T-helper 2 cell treated with Interferon-gamma antibody and Interleukin-4, amounts not matched to agents 100 ng/mL and 5 ng/mL, for 36 hours (primary cell): ENCODE data around the gene KIF5C. TPM values are rescaled to one million over a fixed set of nuclear protein-coding genes. Genes with fewer than 3 reads are reported as not detected.

Experiments used
- intact Hi-C: fragments of 100-400 bp; cut with micrococcal nuclease; formaldehyde crosslinking; loops from one replicate; pipeline ENCODE4 v1.15.1; 2023
- total RNA-seq: library from RNA; stranded (reverse); gene quantifications from 2 replicates; pipeline ENCODE4 v1.2.3, GENCODE V29; 2022

KIF5C gene
- total RNA-seq, 1 donor from 2014 or later: 12.5 TPM

DNA sequence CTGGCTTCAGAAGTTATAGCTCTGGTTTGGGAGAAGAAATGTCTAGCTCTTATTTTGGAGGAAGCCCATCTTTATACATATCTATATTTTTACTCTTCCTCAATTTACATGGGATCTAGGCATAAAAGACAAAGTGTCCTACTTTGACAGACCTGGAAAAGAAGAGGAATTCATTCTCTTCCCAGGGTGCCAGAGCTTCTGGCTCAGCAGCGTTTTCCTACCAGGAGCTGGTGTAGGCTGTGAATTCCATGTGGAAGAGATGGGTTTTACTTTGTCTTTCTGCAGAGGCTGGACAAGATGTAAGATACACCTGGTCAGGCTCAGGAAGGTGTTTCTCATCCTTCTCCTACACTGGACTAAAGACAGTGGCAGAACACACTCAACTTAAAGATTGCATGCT lies 113.3 kb downstream of the KIF5C start:
- intact Hi-C loops: loop anchor here (5.0 kb wide), 1 partner anchor 341 kb away; no protein-coding TSS in a partner anchor

DNA sequence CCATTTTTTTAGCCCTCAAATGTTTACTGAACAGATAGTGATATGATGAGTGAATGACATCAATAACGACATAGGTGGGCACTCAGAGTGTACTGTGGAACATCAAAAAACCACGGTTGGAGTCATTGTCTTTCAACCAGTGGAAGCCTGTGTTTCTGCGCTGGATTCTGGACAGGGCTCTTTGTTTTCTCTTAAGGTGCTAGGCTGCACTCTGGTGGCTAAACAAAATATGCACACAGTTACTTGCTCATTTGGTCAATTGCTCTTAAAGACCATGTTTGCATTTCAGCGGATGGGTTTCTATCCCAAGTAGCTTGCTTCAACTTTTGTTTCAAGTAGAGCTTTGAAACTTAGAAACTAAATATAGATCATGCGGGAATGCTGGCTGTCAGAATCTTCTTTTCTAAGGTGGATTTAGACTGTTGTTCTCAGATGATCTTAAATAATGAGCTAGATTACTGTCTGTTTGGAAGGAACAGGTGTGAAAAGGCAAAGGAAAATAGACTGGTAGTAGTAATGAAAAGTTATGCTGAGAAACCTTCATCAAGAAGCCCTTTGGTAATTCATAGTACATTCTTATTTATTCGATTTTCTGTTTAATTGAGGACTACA lies 115.0 kb downstream of the KIF5C start:
- intact Hi-C loops: loop anchor here (1.0 to 5.0 kb wide), 5 partner anchors 63 to 1053 kb away; no protein-coding TSS in a partner anchor

DNA sequence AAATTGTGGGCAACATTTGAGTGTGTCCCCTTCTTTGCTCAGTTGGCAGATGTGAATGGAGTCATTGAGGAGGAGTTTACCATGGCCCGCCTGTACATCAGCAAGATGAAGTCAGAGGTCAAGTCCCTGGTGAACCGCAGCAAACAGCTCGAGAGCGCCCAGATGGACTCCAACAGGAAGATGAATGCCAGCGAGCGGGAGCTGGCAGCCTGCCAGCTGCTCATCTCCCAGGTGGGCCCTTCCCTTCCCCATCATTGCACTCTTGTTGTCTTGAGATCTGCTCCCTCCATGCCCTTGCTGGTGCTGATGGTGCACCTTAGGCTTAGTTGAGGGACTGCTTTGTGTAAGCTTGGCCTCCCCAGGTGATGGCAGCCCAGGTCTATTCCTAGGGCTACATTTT lies 115.9 kb downstream of the KIF5C start:
- intact Hi-C loops: loop anchor here (1.0 to 5.0 kb wide), 4 partner anchors 64 to 1054 kb away; no protein-coding TSS in a partner anchor

DNA sequence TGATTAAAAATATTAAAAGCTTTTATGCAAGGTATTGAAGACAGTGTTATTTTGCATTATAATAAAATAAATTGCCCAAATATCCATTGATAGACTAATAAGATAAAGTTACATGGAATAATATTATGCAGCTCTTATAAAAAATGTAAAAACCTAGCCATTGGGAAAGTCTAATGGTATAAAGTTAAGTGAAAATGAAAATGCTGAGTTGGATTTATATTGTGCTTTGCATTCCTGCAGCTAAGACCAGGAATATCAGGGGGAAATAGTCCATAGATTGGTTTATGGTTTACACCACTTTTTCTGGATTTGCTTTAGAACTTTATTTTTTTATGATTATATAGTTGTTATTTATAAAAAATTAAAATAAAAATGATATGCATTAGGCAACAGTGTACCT lies 117.4 kb downstream of the KIF5C start:
- intact Hi-C loops: loop anchor here (5.0 kb wide), 1 partner anchor 485 kb away; no protein-coding TSS in a partner anchor

DNA sequence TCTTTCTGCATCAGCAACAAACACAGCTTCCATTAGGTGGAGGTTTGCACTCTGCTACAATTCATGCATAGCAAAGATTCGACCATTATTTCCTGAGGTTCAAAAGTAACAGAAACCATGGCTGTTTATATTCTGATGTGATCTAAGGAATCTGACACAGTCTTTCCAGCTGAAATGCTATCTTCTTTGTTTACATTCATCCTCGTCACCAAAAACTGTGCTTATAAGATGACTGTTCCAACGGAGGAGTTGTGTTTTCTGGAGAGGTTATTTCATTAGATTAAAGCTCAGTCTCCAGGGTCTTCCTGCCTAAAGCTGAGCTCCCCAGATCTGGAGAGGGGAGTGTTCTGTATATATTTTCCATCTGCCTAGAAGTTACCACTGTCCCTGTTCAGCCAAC lies 118.3 kb downstream of the KIF5C start:
- intact Hi-C loops: loop anchor here (5.0 kb wide), 1 partner anchor 486 kb away; no protein-coding TSS in a partner anchor

GRCh38 chr2:148994341-148994740 lies 119.3 kb downstream of the KIF5C start:
- intact Hi-C loops: loop anchor here (5.0 kb wide), 1 partner anchor 487 kb away; no protein-coding TSS in a partner anchor

DNA sequence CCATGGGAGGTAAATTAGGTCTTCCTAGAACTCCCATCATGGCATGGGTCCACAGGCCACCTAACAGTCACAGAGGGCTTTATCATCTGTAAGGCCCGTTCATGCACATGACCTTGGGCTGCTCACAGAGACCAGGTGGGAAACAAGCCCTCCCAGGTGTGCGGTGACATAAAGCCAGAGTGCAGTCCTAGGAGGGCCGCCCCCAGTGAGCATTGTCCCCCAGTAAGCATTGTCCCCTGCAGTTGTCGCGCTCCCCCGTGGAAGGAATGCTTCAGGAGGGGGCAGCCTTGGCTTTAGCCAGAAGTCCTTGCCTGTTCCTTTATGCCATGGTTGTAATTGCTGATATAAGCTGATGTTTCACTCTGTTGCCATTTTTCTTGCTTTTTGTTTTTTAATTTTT lies 121.8 kb downstream of the KIF5C start:
- intact Hi-C loops: no loop called here

DNA sequence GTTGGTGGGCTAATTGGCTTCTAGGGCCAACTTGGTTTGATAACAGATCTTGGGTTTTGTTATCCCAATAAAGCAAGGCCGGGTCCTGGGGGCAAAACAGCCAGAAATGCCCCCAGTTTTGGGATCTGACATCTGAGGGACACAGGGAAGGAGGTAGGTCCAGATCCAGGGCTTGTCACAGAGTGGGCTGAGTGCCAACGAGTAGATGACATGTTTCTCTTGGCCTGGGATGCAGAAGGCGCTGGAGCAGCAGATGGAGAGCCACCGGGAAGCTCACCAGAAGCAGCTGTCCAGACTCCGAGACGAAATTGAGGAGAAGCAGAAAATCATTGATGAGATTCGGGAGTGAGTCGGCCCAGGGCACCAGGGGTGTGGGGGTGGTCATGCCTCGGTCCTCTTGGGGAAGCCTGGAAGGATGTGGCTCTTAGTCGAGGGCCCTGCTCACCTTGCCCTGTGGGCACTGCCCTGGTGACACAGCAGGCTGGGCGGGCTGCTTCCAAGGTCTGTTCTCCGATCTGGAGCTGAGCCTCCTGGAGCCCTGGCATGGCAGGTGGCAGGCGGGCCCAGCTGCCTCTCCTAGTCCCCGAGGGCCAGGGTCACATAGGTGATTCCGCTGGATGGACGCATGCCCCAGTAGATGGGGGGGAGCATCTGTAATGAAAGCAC lies 123.3 kb downstream of the KIF5C start:
- intact Hi-C loops: no loop called here

- intact Hi-C loops: no loop called here
These were observed 123.8 kb downstream of the KIF5C start for GRCh38 chr2:148998831-148999200.

GRCh38 chr2:148999451-148999921 lies 124.5 kb downstream of the KIF5C start:
- intact Hi-C loops: no loop called here

GRCh38 chr2:149000158-149000938 lies 125.3 kb downstream of the KIF5C start:
- intact Hi-C loops: no loop called here

GRCh38 chr2:149001496-149001895 lies 126.5 kb downstream of the KIF5C start:
- intact Hi-C loops: no loop called here

DNA sequence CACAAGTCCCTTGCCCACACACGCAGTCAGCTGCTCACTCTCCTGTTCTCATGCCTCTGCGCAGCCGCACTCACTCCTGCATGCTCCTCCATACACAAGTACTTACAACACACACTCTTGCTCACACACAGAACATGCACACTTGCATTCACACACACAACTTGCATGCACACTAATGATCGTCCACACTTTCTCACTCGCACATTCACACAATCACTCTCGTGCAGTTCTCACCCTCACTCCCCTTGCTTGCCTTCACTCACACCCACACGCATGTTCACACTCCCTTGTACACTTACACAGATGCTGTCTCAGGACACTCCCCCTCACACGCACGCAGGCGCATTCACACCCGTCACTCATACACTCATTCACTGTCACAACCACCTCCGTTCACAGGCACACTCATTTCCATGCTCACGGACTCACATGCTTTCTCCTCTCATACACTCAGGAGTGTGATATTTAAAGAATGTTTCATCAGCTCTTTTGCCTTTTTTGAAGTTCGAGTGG lies 127.4 kb downstream of the KIF5C start:
- intact Hi-C loops: no loop called here

DNA sequence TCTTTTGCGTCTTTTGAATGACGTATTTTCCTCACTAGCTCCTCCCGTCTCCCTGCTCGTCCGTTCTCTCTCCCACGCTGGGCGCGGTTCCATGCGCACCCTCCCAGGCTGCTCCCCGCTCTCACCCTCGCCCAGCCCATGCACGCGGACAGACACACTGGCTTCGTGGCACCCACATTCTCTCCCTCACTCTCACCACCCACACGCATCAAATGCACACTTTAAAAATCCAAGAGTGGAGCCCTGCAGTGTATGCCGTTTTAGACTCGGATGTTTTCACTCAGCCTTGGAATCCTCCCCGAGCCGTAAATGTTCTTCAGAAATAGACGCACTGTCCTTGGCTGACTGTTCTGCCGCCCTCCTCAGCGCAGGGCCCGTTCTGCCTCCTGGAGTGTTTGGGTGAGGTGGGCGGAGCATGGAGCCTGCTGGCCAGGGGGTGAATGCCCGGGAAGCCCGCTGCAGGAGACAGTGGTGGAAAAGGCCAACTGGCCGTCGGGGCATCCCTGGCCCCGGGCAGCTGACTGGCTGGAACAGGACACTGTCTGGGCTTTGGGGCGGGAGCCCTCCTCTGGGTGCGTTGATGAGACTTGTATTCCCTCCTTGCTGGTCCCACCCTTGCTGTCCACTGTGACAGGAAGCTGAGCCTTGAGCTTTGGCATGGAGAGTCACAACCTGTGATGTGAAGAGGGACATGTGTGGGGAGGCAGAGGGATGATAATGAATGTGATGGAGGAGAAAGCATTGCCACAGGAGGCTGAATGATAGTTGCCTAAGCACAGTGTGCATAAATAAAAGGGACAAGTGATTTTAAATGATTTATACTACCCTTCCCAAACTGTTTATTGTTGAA lies 128.1 kb downstream of the KIF5C start:
- intact Hi-C loops: no loop called here

- intact Hi-C loops: no loop called here
These were observed 129.8 kb downstream of the KIF5C start for GRCh38 chr2:149004836-149005235.

DNA sequence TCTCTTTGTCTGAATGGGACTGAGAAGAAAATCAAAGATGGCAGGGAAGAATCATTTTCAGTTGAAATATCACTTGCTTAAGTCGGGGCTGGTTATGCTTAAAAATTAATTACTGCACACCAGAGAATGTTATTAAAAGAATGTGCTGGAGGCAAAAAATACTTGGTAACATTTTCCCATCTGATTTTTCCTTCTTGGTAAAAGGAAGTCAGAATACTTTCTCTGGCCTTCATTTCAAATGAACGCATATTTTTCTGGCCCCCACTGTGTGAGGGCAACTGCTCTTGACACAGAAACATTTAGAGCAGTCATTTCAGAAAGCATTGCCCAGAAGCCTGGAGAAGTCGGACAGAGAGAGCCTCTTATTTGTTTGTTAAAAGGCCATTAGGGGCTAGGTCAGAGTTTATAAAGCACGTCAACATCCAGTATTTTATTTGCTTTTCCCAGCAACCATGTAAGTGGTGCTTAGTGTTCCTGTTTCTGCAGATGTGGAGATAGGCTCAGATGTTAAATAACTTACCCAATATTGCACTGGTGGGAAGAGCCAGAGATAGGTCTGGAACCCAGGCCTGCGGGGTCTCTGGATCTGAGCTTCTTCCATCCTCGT lies 130.5 kb downstream of the KIF5C start:
- intact Hi-C loops: no loop called here

DNA sequence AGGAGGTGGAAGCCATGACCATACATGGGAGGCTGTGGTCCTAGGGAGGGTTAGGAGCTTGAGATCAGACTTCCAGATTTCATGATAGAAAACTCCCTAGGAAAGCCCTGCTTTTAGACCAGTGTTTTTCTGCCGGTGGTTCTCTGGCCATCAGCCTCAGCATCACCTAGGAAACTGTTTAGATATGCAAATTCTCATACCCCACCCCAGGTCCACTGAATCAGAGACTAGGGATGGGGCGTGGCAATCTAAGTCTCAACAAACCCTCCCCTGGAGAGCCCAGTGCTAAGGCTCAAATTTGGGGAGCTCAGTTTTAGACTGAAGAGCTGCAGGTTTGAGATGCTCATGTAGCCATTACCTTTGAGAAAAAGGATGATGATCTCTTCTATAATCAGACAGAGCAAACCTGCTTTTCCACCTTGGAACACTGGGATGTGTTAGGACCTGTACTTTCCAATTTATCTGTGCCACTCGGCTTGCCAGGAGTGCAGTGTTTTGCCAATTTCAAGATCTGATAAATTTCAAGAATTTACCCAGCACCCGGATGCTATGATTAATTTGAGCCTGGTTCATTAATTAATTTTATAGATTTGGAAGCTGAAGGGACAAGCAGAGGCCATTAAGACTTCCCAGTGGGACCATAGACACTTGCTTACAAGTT lies 132.0 kb downstream of the KIF5C start:
- intact Hi-C loops: no loop called here

DNA sequence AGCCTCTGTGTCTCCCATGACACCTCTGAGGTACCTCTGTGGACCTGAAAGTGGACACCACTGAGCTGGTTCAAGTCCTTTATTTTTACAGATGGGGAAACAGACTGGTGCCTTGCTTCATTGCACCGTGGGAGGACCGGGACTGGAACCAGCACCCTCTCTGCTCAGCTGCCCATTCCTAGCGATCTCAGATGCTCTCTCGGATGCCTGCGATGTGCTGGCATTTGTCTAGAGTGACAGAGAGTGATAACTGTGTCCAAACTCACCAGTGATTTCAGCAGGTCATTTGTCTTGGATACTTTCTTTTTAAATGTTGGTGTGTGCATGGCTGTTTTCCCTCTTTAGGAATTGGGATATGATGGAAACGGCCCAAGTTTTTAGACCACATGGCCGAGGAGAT lies 133.4 kb downstream of the KIF5C start:
- intact Hi-C loops: no loop called here

DNA sequence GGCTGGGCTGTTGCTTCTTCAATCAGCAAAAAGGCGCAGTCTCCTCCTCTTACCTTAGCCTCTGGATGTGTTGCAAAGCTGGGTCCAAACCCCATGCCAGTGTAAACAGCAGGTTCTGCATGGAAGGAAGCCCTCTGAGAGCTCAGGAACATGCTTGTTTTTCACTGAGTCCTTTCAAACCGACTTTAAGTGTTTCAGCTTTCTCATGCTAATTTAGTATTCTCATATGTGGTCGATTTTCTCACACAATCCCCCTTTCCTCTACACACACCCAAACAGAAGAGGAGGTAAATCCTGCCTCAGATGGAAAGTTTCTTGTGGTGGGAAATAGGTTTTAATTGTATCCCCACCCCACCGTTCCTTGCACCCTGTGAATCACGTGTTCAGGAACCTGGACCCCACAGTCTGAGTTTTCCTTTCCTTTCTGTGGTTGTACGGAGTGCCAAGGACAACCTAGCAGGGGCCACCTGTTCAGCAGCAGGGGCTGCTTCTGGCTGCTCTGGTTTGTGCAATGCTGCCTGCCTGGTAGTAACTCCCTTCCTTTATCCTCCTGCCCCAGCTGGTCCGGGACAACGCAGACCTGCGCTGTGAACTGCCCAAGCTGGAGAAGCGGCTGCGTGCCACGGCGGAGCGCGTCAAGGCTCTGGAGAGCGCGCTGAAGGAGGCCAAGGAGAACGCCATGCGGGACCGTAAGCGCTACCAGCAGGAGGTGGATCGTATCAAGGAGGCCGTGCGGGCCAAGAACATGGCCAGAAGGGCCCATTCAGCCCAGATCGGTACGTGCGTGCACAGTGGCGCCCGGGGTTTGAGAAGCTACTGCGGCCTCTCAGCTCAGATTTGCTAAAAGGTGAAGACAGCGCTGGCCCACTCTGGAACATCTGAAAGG lies 134.8 kb downstream of the KIF5C start:
- intact Hi-C loops: no loop called here
